GM12873 (cell line): ENCODE data around the gene CDH18.

Source experiments
- TF ChIP-seq, protein P1 (sequence below): IDR thresholded peaks from 2 replicates; pipeline ENCODE4 v1.5.1; 2012; ENCODE audit warnings: low read depth, mild to moderate bottlenecking, moderate library complexity, low read length, control low read depth; ENCODE audit not compliant: insufficient read depth; ENCODE audit errors: missing control alignments

The CDH18 gene

DNA sequence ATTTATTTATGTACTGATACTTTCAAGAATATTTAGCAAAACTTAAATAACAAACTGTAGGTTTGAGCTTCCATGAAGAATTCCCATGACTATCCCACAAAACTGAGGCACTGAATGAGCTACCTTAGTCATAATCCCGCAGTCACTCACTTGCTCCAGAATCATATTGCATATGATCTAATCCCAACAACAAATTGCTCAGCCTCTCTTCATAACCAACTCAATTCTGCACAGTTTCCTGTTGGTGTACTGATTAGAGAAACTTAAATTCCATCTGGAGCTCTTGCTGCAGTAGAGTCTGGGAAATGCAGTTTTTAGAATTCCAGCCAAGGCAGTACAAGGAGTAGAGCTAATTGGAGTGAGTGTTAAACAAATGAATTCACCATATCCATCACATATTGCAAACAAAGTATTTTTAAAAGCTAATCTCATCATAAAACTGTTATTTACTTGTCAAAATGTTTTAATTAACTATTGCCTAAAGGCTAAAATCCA, 35.7 kb upstream of the CDH18 start:
- TF ChIP-seq, protein P1, sequence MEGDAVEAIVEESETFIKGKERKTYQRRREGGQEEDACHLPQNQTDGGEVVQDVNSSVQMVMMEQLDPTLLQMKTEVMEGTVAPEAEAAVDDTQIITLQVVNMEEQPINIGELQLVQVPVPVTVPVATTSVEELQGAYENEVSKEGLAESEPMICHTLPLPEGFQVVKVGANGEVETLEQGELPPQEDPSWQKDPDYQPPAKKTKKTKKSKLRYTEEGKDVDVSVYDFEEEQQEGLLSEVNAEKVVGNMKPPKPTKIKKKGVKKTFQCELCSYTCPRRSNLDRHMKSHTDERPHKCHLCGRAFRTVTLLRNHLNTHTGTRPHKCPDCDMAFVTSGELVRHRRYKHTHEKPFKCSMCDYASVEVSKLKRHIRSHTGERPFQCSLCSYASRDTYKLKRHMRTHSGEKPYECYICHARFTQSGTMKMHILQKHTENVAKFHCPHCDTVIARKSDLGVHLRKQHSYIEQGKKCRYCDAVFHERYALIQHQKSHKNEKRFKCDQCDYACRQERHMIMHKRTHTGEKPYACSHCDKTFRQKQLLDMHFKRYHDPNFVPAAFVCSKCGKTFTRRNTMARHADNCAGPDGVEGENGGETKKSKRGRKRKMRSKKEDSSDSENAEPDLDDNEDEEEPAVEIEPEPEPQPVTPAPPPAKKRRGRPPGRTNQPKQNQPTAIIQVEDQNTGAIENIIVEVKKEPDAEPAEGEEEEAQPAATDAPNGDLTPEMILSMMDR = no peak

DNA sequence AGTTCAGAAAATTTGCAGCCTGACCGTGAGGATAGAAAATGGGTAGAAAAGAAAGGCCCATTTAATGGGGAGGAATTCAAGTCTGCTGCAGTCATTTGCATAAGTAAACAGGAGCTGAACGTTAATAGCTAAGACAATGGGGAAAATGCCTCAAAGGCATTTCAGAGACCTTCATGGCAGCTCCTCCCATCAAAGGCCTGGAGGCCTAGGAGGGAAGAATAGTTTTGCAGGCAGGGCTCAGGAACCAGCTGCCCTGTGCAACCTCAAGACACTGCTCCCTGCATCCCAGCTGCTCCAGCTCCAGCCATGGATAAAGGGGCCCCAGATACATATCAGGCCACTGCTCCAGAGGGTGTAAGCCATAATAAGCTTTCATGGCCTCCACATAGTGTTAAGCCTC, 32.2 kb upstream of the CDH18 start:
- TF ChIP-seq, protein P1 = no peak

- TF ChIP-seq, protein P1 = no peak
Observed at GRCh38 chr5:20017021-20017420, 29.0 kb upstream of the CDH18 start.

- TF ChIP-seq, protein P1 = no peak
Observed at GRCh38 chr5:20000416-20000815, 12.4 kb upstream of the CDH18 start.

- TF ChIP-seq, protein P1 = no peak
Observed at GRCh38 chr5:19988457-19988856, 457 bp upstream of the CDH18 start.

GRCh38 chr5:19986806-19987205, 1.2 kb downstream of the CDH18 start:
- TF ChIP-seq, protein P1 = no peak

DNA sequence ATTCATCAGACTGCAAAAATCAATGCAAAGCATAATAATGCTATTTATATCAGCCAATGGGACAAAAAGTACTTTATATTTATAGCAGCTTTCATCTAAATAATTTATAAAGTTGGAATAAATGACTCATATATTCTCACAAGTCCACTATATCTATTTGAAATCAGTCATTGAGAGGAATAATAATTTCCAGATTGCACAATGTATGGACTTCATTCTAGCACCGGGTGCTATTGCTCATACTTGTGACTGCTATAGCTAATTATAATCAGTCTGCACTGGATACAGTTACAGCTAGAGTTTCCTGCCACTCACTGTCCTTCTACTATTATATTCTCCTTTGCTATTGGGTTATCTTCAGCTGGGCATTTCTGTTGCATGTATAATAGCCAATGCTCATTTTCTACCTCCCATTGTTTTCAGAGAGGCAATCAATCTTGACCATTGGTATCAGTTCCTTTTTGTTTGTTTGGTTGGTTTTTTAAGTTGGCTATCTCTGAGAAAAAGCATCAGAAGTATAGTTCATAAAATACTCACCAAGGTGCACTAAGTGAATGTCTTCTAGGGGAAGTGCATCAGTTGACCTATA, 1.9 kb downstream of the CDH18 start:
- TF ChIP-seq, protein P1 = no peak

DNA sequence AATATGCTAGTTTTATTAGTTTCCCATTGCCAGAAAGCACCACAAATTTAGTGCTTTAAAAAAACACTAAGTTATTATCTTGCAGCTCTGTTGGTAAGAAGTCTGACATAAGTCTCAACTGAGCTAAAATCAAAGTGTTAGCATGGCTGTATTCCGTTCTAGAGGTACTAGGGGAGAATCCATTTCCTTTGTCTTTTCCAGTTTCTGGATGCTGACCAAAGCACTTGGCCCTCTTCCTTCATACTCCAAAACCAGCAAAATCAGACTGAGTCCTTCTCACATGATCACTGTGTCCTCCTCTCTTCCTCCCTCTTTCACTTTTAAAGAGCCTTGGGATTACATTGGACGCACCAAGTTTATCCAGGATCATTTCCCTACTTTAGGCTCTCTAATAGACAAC, 9.5 kb downstream of the CDH18 start:
- TF ChIP-seq, protein P1 = no peak
